8988T (cell line): ENCODE results near the gene PRDM10.
A peak's percentile ranks its signal among the peaks of the same experiment; 100 is the strongest.
"Not testable (repeated sequence)": the region's sequence is repeated elsewhere in the genome, so short reads cannot be mapped to it uniquely, and the experiment has no call there.

Experiments used
- DNase-seq: peaks from one replicate; pipeline ENCODE4 v3.0.0; 2011

The PRDM10 gene

GRCh38 chr11:129888451-129888850, 114.2 kb downstream of the PRDM10 start:
- no peak for DNase-seq

GRCh38 chr11:129885381-129885780, 117.3 kb downstream of the PRDM10 start:
- DNase-seq: no peak

- no peak for DNase-seq
These were observed 118.1 kb downstream of the PRDM10 start for GRCh38 chr11:129884581-129884980.

GRCh38 chr11:129881570-129882170, 121.0 kb downstream of the PRDM10 start:
- peak; percentile 62 for DNase-seq

- no peak for DNase-seq
These were observed 122.3 kb downstream of the PRDM10 start for GRCh38 chr11:129880311-129880710.

- DNase-seq: no peak
These were observed 130.7 kb downstream of the PRDM10 start for GRCh38 chr11:129871914-129872313.

- not testable (repeated sequence) for DNase-seq
These were observed 134.0 kb downstream of the PRDM10 start for GRCh38 chr11:129868626-129869025.

- no peak for DNase-seq
These were observed 136.3 kb downstream of the PRDM10 start for GRCh38 chr11:129866311-129866710.

GRCh38 chr11:129865701-129866100, 136.9 kb downstream of the PRDM10 start:
- no peak for DNase-seq

GRCh38 chr11:129864811-129865210, 137.8 kb downstream of the PRDM10 start:
- DNase-seq: no peak

- DNase-seq: peak; percentile 91
These were observed 140.7 kb downstream of the PRDM10 start for GRCh38 chr11:129861702-129862522.

GRCh38 chr11:129856036-129856435, 146.6 kb downstream of the PRDM10 start:
- DNase-seq: no peak

- DNase-seq: no peak
These were observed 147.5 kb downstream of the PRDM10 start for GRCh38 chr11:129855086-129855485.

- DNase-seq: no peak
These were observed 148.3 kb downstream of the PRDM10 start for GRCh38 chr11:129854232-129854805.

- DNase-seq: no peak
These were observed 149.0 kb downstream of the PRDM10 start for GRCh38 chr11:129853518-129854231.

GRCh38 chr11:129852125-129852740, 150.4 kb downstream of the PRDM10 start:
- no peak for DNase-seq
